Large intestine (tissue), 3 donors: ENCODE data around the gene PLEKHA6. TPM values are rescaled to one million over a fixed set of nuclear protein-coding genes. Genes with fewer than 3 reads are reported as not detected.

Experiments used
- DNase-seq, 2 donors: peaks; one replicate each; pipeline versions ENCODE4 v3.0.0 to v3.0.0-alpha.2; 2013
- H3K27ac ChIP-seq: one replicate; pipeline ENCODE4 v1.5.1; 2013; ENCODE audit warnings: low read length
- H3K27me3 ChIP-seq: 2 replicates; pipeline ENCODE4 v1.6.1; 2013; ENCODE audit warnings: low read length; ENCODE audit not compliant: control insufficient read depth, insufficient read depth
- H3K36me3 ChIP-seq: 2 replicates; pipeline ENCODE4 v1.6.1; 2013; ENCODE audit warnings: low read length; ENCODE audit not compliant: control insufficient read depth, insufficient read depth
- H3K4me1 ChIP-seq: one replicate; pipeline ENCODE4 v1.6.1; 2013; ENCODE audit warnings: low read length; ENCODE audit not compliant: control insufficient read depth, insufficient read depth
- H3K4me3 ChIP-seq: one replicate; pipeline ENCODE4 v1.5.1; 2013; ENCODE audit warnings: low read length
- H3K9me3 ChIP-seq: one replicate; pipeline ENCODE4 v1.6.1; 2013; ENCODE audit warnings: mild to moderate bottlenecking, low read depth, low read length, moderate library complexity; ENCODE audit not compliant: control insufficient read depth
- WGBS: methylation state at CpG from one replicate; pipeline ENCODE4 v1.1.5; 2013; ENCODE audit warnings: low lambda C conversion rate; ENCODE audit not compliant: insufficient coverage; 5-methylcytosine and 5-hydroxymethylcytosine counted together
- polyA plus RNA-seq: library from polyadenylated mRNA; unstranded; fragments of 120-200 nt; gene quantifications from one replicate; pipeline ENCODE4 v1.2.1, GENCODE V29; 2013

PLEKHA6 gene
- polyA plus RNA-seq, 1 donor = 59.3 TPM

GRCh38 chr1:204344665-204345355, 14.9 kb downstream of the PLEKHA6 start:
- H3K36me3 ChIP-seq = peaks cover 9% of the 10 kb centered on the region
- peak overlapping the region; percentile 37 for H3K27ac ChIP-seq
- 80% methylated on average over 3 of the region's 6 CpGs for WGBS
- H3K4me3 ChIP-seq = no peak overlapping the region
- peaks cover 57% of the 10 kb centered on the region for H3K4me1 ChIP-seq
- DNase-seq = no peak
- H3K27me3 ChIP-seq = no peaks in the 10 kb centered on the region
- no peaks in the 10 kb centered on the region for H3K9me3 ChIP-seq

- Histone ChIP-seq H3K4me1 (peaks cover 56% of the 10 kb centered on the region), H3K27me3 (no peaks in the 10 kb centered on the region), H3K9me3 (no peaks in the 10 kb centered on the region), H3K36me3 (peaks cover 6% of the 10 kb centered on the region), H3K4me3 (no peak overlapping the region), H3K27ac (no peak overlapping the region)
- no CpG with 5 or more reads among the region's 4 CpGs for WGBS
- no peak for DNase-seq
Measured at GRCh38 chr1:204343802-204344201, 15.9 kb downstream of the PLEKHA6 start.

- Histone ChIP-seq H3K27me3 (no peaks in the 10 kb centered on the region), H3K36me3 (peaks cover 6% of the 10 kb centered on the region), H3K4me1 (peaks cover 56% of the 10 kb centered on the region), H3K27ac (no peak overlapping the region), H3K9me3 (no peaks in the 10 kb centered on the region), H3K4me3 (no peak overlapping the region)
- DNase-seq = no peak
- 83% methylated on average over 1 of the region's 3 CpGs for WGBS
Measured at GRCh38 chr1:204343247-204343646, 16.5 kb downstream of the PLEKHA6 start.

- Histone ChIP-seq H3K9me3 (no peaks in the 10 kb centered on the region), H3K4me1 (peaks cover 54% of the 10 kb centered on the region), H3K4me3 (no peak overlapping the region), H3K27me3 (no peaks in the 10 kb centered on the region), H3K27ac (no peak overlapping the region), H3K36me3 (peaks cover 6% of the 10 kb centered on the region)
- no CpG with 5 or more reads among the region's 2 CpGs for WGBS
- DNase-seq = no peak
Measured at GRCh38 chr1:204342310-204342709, 17.4 kb downstream of the PLEKHA6 start.

- Histone ChIP-seq H3K27ac (peak overlapping the region; percentile 38), H3K36me3 (peaks cover 6% of the 10 kb centered on the region), H3K4me1 (peaks cover 49% of the 10 kb centered on the region), H3K27me3 (no peaks in the 10 kb centered on the region), H3K4me3 (no peak overlapping the region), H3K9me3 (no peaks in the 10 kb centered on the region)
- DNase-seq = peak; percentile 52 to 79
Measured at GRCh38 chr1:204341380-204341779, 18.3 kb downstream of the PLEKHA6 start.

GRCh38 chr1:204340081-204340889, 19.4 kb downstream of the PLEKHA6 start:
- Histone ChIP-seq H3K4me1 (peaks cover 48% of the 10 kb centered on the region), H3K9me3 (no peaks in the 10 kb centered on the region)
- WGBS = no CpG with 5 or more reads among the region's 12 CpGs

GRCh38 chr1:204339541-204339940, 20.2 kb downstream of the PLEKHA6 start:
- no peak overlapping the region for H3K27ac ChIP-seq
- DNase-seq = no peak
- H3K4me1 ChIP-seq = peaks cover 48% of the 10 kb centered on the region
- peaks cover 6% of the 10 kb centered on the region for H3K36me3 ChIP-seq
- no peak overlapping the region for H3K4me3 ChIP-seq
- no peaks in the 10 kb centered on the region for H3K27me3 ChIP-seq
- H3K9me3 ChIP-seq = no peaks in the 10 kb centered on the region

More at GRCh38 chr1:204340081-204340889, 19.4 kb downstream of the PLEKHA6 start:
- no peaks in the 10 kb centered on the region for H3K27me3 ChIP-seq
- peaks cover 6% of the 10 kb centered on the region for H3K36me3 ChIP-seq
- no peak for DNase-seq
- H3K4me3 ChIP-seq = no peak overlapping the region
- peak overlapping the region; percentile 29 for H3K27ac ChIP-seq

GRCh38 chr1:204338997-204339396, 20.7 kb downstream of the PLEKHA6 start:
- no CpG with 5 or more reads among the region's 12 CpGs for WGBS
- H3K36me3 ChIP-seq = peaks cover 6% of the 10 kb centered on the region
- peak overlapping the region; percentile 36 for H3K27ac ChIP-seq
- H3K4me1 ChIP-seq = peaks cover 53% of the 10 kb centered on the region
- H3K4me3 ChIP-seq = no peak overlapping the region
- no peaks in the 10 kb centered on the region for H3K9me3 ChIP-seq
- no peaks in the 10 kb centered on the region for H3K27me3 ChIP-seq
- no peak for DNase-seq

- Histone ChIP-seq H3K9me3 (no peaks in the 10 kb centered on the region), H3K4me3 (no peak overlapping the region), H3K36me3 (peaks cover 3% of the 10 kb centered on the region), H3K27ac (peak overlapping the region; percentile 36), H3K27me3 (no peaks in the 10 kb centered on the region), H3K4me1 (peaks cover 59% of the 10 kb centered on the region)
- no CpG with 5 or more reads among the region's 2 CpGs for WGBS
- peak in 1 of 2 donors; percentile 76 for DNase-seq
Measured at GRCh38 chr1:204338360-204338759, 21.4 kb downstream of the PLEKHA6 start.

GRCh38 chr1:204337583-204337982, 22.1 kb downstream of the PLEKHA6 start:
- Histone ChIP-seq H3K4me3 (no peak overlapping the region), H3K9me3 (no peaks in the 10 kb centered on the region), H3K27me3 (no peaks in the 10 kb centered on the region), H3K27ac (no peak overlapping the region), H3K36me3 (peaks cover 3% of the 10 kb centered on the region), H3K4me1 (peaks cover 66% of the 10 kb centered on the region)
- no peak for DNase-seq
- no CpG with 5 or more reads among the region's 6 CpGs for WGBS
